Measurements from ENCODE around the gene VSIG10.

Gene VSIG10

DNA sequence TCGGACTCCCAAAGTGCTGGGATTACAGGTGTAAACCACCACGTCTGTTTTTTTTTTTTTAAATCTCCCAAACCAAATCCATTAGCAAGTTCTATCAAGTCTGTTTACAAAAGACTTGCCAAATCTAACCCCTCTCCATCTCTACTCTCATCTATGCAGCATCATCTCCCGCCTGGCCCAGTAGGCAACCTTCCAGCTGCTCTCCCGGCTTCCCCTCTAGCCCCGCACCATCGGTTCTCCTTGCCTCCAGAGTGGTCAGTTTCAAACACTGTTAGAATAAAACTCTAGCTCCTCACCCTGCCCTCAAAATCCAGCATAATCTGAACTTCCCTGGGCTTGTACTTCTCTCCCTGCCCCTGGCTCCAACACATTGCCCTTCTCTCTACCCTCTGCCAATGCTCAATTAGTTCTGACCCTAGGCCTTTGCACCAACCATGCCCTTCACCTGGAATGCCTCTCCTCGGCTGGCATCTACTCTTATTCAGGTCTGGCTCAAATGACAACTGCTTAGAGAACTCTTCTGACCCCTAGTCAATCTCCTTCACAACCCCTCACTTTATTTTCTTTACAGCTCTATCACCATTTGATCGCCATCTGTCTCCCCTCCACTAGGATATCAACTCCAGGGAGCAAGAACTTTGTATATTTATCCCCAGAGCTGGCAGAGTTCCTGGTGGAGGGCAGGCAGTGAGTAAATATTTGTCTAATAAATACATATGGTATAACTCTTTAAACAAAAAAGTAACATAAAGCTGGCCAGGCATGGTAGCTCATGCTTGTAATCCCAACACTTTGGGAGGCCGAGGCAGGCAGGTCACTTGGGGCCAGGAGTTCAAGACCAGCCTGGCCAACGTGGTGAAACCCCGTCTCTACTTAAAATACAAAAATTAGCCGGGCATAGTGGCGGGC lies 47.7 kb downstream of the VSIG10 start:
- TF ChIP-seq, protein P1, sequence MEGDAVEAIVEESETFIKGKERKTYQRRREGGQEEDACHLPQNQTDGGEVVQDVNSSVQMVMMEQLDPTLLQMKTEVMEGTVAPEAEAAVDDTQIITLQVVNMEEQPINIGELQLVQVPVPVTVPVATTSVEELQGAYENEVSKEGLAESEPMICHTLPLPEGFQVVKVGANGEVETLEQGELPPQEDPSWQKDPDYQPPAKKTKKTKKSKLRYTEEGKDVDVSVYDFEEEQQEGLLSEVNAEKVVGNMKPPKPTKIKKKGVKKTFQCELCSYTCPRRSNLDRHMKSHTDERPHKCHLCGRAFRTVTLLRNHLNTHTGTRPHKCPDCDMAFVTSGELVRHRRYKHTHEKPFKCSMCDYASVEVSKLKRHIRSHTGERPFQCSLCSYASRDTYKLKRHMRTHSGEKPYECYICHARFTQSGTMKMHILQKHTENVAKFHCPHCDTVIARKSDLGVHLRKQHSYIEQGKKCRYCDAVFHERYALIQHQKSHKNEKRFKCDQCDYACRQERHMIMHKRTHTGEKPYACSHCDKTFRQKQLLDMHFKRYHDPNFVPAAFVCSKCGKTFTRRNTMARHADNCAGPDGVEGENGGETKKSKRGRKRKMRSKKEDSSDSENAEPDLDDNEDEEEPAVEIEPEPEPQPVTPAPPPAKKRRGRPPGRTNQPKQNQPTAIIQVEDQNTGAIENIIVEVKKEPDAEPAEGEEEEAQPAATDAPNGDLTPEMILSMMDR (IDR thresholded peaks at IDR 0.05), result no peak
- no peak overlapping the region for H3K4me3 Mint-ChIP-seq
- no peak for DNase-seq
- peaks cover 26% of the 10 kb centered on the region for H3K36me3 Mint-ChIP-seq (ENCODE audit: low read depth)
- H3K4me1 Mint-ChIP-seq, result peaks cover 26% of the 10 kb centered on the region
- no peaks in the 10 kb centered on the region for H3K27me3 Mint-ChIP-seq (ENCODE audit: low read depth, poor library complexity)
- H3K9me3 Mint-ChIP-seq, result no peaks in the 10 kb centered on the region
- H3K27ac Mint-ChIP-seq, result peak overlapping the region; percentile 85

DNA sequence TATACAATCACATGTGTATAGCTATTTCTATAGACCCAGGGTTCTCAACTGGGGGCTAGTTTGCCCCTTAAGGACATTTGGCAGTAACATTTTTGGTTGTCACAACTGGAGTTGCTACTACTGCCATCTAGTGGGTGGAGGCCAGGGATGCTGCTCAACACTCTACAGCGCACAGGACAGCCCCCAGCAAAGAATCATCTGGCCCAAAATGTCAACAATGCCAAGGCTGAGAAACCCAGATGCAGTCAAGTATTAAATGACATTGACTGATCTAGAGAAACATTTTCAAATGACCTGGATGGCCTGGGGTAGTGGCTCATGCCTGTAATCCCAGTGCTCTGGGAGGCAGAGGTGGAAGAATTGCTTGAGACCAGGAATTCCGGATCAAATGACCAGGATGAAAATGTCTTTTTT lies 48.7 kb downstream of the VSIG10 start:
- TF ChIP-seq, protein P1 (IDR thresholded peaks at IDR 0.05), result peak; percentile 47
- Mint-ChIP-seq H3K27ac (no peak overlapping the region), H3K4me1 (peaks cover 24% of the 10 kb centered on the region), H3K9me3 (no peaks in the 10 kb centered on the region), H3K27me3 (ENCODE audit: low read depth, poor library complexity) (no peaks in the 10 kb centered on the region), H3K36me3 (ENCODE audit: low read depth) (peaks cover 35% of the 10 kb centered on the region), H3K4me3 (no peak overlapping the region)
- DNase-seq, result peak; percentile 43

DNA sequence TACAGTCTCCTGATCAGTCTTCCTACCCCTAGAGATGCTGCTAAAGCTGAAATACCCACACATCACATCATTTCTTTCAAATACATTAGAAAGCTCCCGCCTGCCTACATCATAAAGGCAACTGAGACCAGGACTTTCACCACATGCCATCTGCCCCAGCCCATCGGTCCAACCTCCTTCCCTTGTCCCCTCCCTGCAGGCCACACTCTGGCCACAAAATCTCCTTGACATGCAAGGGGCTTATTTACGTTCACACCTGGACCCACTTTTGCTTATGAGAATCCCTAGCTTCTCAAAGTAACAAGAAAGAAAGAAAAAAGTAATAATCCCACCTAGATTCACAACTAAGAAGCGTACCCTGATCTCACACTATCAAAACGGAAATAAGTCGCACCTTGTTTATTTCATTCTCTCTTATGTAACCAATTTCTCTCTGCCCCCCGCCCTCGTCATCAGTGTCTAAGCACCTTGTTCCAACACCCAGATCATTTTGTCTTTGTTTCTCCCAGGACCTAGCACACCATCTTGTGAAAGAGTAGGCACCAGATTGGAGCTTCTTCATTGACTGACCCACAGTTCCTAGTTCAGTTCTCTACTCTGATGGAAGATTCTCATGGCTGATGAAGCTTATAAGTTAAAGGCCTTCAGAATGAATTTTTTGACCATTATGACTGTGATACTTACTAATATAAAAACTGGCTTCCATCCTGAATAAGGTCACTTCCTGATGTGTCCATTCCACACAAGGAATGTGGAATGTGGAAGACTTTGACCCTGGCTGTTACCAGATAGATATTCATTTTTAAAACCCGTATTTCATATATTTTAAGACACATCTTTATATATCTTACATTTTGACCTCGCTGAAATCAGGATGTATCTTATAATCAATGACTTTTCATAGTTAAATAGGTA lies 50.5 kb downstream of the VSIG10 start:
- Mint-ChIP-seq H3K9me3 (no peaks in the 10 kb centered on the region), H3K4me1 (peaks cover 15% of the 10 kb centered on the region), H3K27me3 (ENCODE audit: low read depth, poor library complexity) (no peaks in the 10 kb centered on the region), H3K4me3 (no peak overlapping the region), H3K36me3 (ENCODE audit: low read depth) (peaks cover 48% of the 10 kb centered on the region), H3K27ac (peak overlapping the region; percentile 81)
- TF ChIP-seq, protein P1 (IDR thresholded peaks at IDR 0.05), result no peak
- DNase-seq, result no peak

DNA sequence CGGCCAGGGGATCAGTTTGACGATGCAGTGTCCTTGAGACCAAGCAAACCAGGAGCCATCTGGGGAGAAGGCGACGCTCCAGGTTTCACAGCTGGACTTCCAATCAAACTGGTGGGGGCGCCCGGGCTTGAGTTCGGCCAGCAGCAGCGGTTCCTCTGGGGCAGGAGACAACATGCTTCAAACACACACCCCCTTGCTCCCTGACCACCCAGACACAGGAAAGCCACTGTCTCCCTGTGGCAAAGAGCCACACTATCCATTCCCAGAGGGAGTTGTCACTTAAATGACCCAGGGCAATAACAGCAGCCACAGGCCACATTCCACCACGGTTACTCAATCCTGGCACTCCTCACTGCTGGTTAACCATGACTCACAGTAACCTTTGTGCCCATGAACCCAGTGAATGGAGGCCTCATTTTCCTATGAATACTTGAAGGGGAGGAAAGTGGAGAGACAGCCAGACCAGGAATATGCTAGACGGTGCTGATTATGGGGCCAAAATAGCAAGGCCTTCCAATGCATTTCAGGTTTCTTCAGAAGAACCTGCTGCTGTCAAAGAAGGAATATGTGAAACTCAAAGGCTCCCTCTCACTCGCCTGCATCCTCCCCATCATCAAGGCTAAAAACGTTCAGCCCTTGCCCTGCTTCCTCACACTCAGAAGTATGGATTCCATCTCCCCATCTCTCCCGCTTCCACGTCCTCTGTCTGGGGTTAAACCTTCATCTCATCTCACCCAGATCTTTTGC lies 51.3 kb downstream of the VSIG10 start:
- no peak overlapping the region for H3K4me3 Mint-ChIP-seq
- peaks cover 48% of the 10 kb centered on the region for H3K36me3 Mint-ChIP-seq (ENCODE audit: low read depth)
- H3K4me1 Mint-ChIP-seq, result peaks cover 15% of the 10 kb centered on the region
- no peaks in the 10 kb centered on the region for H3K9me3 Mint-ChIP-seq
- TF ChIP-seq, protein P1 (IDR thresholded peaks at IDR 0.05), result no peak
- peak overlapping the region; percentile 81 for H3K27ac Mint-ChIP-seq
- no peak for DNase-seq
- no peaks in the 10 kb centered on the region for H3K27me3 Mint-ChIP-seq (ENCODE audit: low read depth, poor library complexity)

DNA sequence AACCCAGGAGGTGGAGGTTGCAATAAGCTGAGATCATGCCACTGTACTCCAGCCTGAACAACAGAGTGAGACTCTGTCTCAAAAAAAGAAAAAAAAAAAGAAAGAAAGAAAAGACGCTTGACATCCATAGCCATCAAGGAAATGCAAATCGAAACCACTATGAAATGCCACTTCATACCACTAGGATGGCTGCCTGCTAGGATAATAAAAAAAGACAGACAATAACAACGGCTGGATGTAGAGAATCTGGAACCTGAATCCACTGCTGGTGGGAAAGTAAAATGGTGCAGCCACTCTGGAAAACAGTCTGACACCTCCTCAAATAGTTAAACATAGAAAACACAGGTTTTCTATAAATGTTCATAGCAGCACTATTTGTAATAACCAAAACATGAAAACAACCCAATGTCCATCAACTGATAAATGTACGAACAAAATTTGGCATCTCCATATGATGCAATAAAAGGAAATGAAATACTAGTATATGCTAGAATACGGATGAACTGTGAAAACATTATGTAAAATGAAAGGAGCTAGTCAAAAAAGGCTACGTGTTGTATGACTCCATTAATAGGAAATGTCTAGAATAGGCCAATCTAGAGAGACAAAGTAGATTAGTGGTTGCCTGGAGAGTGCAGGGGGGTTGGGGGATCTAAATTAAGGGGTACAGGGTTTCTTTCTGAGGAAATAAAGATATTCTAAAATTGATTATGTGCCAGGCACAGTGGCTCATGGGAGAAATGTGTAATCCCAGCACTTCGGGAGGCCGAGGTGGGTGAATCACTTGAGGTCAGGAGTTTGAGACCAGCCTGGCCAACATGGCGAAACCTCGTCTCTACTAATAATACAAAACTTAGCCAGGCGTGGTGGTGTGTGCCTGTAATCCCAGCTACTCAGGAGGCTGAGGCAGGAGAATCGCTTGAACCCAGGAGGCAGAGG lies 52.6 kb downstream of the VSIG10 start:
- DNase-seq, result no peak
- Mint-ChIP-seq H3K27me3 (ENCODE audit: low read depth, poor library complexity) (no peaks in the 10 kb centered on the region), H3K36me3 (ENCODE audit: low read depth) (peaks cover 54% of the 10 kb centered on the region), H3K9me3 (no peaks in the 10 kb centered on the region), H3K4me1 (peaks cover 18% of the 10 kb centered on the region), H3K4me3 (no peak overlapping the region), H3K27ac (peak overlapping the region; percentile 20)
- TF ChIP-seq, protein P1 (IDR thresholded peaks at IDR 0.05), result no peak

All from nephron progenitor cell (in vitro differentiated cells).